HG02938 (cell line): ENCODE measurements around the gene MARCO.
A peak's percentile ranks its signal among the peaks of the same experiment; 100 is the strongest.
"Not testable (repeated sequence)": the region's sequence is repeated elsewhere in the genome, so short reads cannot be mapped to it uniquely, and the experiment has no call there.

Experiments used
- ATAC-seq: cut with Tn5 transposase; IDR thresholded peaks from one replicate; pipeline ENCODE4 v1.9.1; 2021; ENCODE audit warnings: mild to moderate bottlenecking, moderate library complexity; ENCODE audit not compliant: unreplicated experiment

MARCO gene

GRCh38 chr2:119003856-119004255 lies 61.9 kb downstream of the MARCO start:
- ATAC-seq, result not testable (repeated sequence)

DNA sequence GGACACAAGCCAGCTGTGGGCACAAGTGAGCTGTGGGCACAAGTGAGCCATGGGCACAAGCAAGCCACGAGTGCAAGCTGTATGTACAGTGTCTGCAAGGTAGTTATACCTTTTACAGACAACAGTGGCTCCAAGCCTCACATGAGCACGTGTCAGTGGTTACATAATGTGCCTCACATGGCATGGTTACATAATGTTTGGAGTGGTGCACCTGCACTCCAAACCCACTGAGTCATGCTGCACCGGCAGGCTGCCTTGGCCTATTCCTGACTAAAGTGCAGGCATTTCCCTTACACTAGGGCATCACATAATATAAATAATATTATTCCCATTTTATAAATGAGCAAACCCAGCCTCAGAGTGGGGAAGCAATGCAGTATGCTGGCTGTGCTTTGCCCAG lies 62.6 kb downstream of the MARCO start:
- ATAC-seq, result no peak

DNA sequence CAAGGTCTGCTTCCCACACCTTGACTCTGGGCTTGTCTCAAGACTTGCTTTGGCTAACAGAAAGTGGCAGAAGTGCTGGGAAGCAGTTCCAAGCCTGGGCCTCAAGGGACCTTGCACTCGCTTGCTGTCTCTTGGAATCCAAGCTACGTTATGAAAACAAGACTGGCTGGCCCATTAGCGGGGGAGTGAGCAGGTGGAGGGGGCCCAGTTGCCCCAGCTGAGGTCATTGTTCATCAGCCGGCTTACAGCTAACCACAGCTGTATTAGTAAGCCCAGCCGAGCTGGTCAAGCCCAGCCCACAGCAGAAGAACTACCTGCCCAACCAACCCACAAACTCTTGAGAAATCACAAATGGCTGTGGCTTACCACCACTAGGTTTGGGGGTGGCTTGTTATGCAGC lies 63.1 kb downstream of the MARCO start:
- no peak for ATAC-seq

GRCh38 chr2:119005555-119005954 lies 63.6 kb downstream of the MARCO start:
- no peak for ATAC-seq

DNA sequence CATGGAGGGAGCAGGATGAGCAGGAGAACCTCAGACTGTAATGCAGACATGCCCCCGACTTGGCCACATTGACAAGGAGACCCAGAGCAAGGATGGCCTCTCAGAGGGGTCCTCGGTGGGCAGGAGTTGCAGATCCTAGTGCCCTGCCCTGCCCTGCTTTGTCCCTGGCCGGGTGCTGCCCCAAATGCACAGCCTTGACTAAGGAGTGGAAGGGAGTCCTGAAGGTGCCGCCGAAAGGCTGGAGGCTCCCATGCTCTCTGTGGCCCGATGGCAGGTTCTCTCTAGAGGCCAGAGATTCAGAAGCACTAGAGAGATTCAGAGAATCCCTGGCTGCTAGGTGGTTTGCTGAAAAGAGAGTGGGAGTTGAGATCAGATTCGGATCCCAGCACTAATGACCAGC lies 64.4 kb downstream of the MARCO start:
- ATAC-seq, result no peak

GRCh38 chr2:119008108-119008507 lies 66.1 kb downstream of the MARCO start:
- no peak for ATAC-seq

GRCh38 chr2:119009110-119009509 lies 67.1 kb downstream of the MARCO start:
- ATAC-seq, result no peak

GRCh38 chr2:119010336-119010735 lies 68.3 kb downstream of the MARCO start:
- ATAC-seq, result no peak

DNA sequence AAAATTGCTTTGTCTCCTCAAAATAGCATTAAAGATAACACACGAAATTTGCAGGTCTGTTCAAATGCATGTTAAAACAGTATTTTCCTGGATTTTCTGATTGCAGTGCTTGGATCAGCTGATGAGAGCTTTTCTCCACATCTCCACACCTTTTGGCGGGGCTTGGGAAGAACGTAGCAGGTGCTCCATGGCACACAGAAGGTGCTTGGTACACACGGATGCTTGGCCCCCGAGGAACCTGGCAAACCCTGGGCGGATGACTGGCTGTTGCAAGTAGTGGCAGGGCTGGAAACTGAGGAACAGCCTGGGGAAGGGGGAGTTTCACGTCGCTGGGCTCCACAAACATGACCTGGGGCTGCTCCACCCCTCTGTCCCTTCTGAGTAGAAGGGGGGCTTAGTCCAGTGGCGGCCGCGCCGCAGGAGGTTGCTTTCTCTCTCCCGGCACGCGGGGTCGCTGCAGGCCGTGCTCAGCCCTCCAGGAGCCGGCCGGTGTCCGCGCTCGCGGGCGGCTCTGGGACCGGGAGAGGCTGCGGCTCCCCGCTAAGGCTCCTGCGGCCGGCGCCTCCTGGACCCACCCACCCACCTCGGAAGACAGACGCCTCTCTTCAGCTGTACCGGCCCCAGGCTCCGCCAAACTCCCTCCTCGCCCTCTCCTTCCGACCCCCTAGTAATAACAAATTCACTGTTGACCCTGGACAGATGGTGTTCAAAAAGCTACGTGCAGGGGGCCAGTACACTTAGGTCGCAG lies 69.3 kb downstream of the MARCO start:
- peak; percentile 63 for ATAC-seq

DNA sequence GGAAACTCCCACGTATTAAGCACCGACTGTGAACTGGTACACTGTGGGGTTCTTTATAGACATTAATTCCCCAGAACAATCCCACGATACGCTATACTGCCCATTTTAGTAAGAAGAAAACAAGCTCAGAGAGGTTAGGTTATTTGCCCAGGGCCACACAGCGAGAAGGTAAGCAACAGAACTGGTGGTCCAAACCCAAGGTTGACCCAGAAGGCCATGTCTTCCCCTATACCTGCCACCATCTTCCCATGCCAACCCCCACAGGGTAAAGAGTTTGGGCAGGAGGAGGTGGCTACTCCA lies 69.9 kb downstream of the MARCO start:
- ATAC-seq, result no peak

DNA sequence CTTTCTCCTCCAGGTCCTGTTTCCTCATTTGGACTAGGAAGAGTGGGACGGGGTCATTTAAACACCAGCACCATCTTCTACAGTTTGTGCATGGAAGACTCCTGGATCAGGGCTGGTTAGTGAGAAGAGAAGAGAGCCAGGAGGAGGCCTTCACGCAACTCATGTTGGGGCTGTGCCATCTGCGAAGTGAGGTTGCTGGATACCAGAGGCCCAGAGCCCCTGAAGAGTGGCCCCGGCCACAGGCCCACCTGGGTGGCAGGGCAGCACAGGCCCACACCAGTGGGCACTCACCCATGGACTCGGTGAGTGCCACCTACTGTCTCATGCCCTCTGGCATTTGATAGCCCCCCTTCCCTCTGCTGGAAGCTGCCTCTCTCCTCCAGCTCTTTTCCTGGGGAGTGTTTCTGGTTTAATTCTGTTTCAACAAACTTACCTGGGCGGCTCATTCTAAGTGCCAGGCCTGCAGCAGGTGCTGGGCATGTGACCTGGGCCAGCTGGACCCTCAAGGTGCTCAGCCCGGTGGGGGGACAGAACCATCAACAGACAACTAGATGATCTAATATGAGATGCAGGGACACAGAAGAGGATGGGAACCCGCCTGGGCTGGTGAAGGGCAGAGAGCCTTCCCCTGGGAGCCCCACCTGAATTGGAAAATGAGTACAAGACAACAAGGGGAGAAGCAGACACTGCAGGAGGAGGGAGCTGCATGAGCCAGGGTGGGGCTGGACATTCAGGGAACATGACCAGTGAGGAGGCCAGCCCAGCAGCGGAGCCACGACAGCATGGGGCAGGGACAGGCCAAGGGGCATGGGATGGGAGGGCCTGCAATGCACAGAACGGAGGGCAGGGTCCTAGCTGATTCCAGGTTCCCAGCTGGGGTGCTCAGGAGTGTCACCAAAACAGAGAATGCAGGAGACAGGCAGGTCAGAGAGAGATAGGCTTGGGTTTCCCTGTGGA lies 70.6 kb downstream of the MARCO start:
- no peak for ATAC-seq

DNA sequence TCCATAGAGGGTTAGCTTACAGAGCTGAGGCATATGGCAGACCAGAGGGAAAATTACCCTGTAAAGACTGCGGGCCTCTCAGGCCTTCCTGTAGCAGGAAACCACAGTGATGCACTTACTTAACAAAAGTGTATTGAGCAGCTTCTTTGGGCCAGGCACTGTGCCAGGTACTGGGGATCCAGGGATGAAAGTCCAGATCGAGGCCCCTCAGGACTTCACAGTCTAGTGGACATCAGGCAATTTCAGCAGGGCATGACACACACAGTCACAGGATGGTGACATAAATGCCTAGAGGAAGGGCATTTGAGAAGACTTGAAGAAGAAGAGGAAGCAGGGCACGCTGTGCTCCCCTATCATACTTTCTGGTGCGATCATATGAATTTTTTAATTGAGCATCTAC lies 71.7 kb downstream of the MARCO start:
- ATAC-seq, result no peak

GRCh38 chr2:119015845-119016244 lies 73.9 kb downstream of the MARCO start:
- no peak for ATAC-seq

- ATAC-seq, result no peak
Observed at GRCh38 chr2:119019521-119019920, 77.5 kb downstream of the MARCO start.

GRCh38 chr2:119022678-119023077 lies 80.7 kb downstream of the MARCO start:
- ATAC-seq, result no peak

GRCh38 chr2:119023534-119023933 lies 81.5 kb downstream of the MARCO start:
- no peak for ATAC-seq

DNA sequence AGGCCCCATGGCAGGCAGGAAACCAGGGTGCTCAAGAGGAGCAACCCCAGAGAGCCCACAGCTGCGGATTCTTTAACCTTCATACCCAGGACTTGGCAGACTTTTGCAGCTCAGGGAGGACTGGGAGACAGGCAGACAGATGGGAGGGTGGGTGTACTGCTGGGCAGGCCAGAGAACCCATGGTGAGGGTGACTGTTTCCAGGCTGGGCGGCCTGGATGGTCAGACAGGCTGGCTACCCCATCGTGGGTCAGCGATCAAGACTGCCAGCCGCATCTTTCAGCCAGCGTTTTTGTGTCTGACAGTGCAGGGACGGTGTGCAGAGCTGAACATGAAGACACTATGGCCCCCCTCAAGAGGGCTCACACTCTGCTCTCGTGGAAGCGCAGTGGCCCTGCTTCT lies 82.2 kb downstream of the MARCO start:
- ATAC-seq, result no peak

- no peak for ATAC-seq
Observed at GRCh38 chr2:119024568-119024967, 82.6 kb downstream of the MARCO start.

- no peak for ATAC-seq
Observed at GRCh38 chr2:119025013-119025412, 83.0 kb downstream of the MARCO start.

- no peak for ATAC-seq
Observed at GRCh38 chr2:119025762-119026351, 83.9 kb downstream of the MARCO start.

DNA sequence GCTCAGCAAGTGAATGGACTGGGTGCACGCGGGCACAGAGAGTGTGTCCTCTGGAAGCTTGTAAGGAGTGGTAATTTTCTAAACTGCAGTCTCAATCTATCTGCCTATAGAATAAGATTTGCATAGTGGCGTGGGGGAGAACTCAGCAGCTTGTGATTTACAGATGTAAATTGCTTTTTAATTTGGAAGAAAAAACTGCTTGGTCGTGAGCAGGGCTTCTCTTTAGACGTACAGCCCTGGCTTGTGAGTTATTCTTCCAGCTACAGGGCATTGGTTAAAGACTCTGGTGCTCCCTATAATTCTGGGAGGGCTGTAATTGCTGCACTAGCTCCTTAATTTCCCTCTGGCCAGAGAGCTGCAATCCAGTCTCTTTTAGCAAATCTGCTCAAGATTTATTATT lies 84.9 kb downstream of the MARCO start:
- ATAC-seq, result no peak
